ENCODE data around the gene CDH24. TPM values are rescaled to one million over a fixed set of nuclear protein-coding genes. Genes with fewer than 3 reads are reported as not detected.

CDH24 gene
- total RNA-seq, 4 donors from 2014 or later = 3.0 to 4.9 (median 3.9) TPM

GRCh38 chr14:23024612-23025075 is 32.7 kb downstream of the CDH24 start:
- intact Hi-C loops (cut with DNase I; ENCODE audit: low total_unique reads) = no loop called here
- no peak for DNase-seq (ENCODE audit: low spot score in 2 of 2)

DNA sequence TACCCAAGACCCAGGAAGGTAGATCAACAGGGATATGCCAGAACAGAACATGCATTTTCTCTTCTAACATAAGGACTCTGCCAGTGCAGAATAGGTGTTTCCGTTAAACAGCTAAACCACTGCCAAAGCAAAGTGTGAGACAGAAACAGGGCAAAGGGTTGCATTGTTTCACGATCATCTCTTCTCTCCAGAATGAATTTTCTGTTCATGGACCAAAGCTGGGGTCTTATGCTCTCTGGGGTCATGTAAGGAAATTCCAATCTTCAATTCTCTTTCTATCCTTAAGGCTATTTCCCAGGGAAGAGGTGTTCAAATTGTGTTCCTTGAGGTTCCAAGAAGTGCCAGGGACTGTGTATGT is 33.5 kb downstream of the CDH24 start:
- no peak overlapping the region for H3K4me3 ChIP-seq (ENCODE audit: low read depth, poor library complexity, severe bottlenecking)
- intact Hi-C loops (cut with DNase I; ENCODE audit: low total_unique reads) = no loop called here
- no peak for DNase-seq (ENCODE audit: low spot score in 2 of 2)
- TF ChIP-seq POLR2A (IDR thresholded peaks at IDR 0.05) (no peak), CTCF (IDR thresholded peaks at IDR 0.05) (no peak)
- 87 to 95% methylated on average over 2 of the region's 2 CpGs for whole genome bisulfite sequencing, 2 donors

More at GRCh38 chr14:23024612-23025075, 32.7 kb downstream of the CDH24 start:
- WGBS, 2 donors = 73 to 74% methylated on average over 7 of the region's 7 CpGs
- TF ChIP-seq POLR2A (IDR thresholded peaks at IDR 0.05) = no peak
- TF ChIP-seq CTCF (IDR thresholded peaks at IDR 0.05) = no peak
- no peak overlapping the region for H3K4me3 ChIP-seq (ENCODE audit: low read depth, poor library complexity, severe bottlenecking)

DNA sequence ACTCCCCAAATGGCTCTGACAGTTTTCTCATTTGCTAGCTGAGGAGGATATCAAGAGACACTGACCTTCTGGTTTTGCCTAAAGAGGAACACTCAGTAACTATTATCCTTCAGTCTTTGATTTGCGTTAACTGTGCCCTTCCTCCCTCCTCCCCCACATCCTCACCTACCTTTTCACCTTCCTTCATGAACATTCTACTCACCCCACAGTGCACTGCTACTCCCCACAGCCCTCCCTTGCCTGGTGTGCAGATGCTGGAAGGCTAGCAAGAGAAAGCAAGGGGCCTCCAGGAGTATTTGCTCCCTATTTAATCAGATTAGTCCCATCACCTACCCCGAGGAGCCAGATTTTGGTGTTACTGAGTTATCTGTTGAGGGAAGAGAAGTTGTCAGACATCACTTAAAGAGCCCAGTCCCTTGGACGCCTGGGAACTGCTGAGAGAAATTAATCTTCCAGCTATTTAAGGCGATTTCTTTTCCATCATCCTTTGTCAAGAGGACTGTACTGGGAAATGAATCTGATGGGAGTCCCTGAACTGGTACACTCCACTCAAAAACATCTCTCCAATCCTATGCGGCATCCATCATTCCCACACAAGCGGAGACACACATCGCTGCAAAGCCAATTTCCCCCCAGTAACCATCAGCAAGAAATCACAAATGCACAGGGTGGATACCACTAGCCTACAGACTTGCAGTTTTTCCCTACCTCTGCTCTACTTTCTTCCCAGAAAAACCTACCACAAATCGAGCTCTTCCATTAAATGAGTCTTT is 34.1 kb downstream of the CDH24 start:
- no peak for TF ChIP-seq POLR2A (IDR thresholded peaks at IDR 0.05)
- TF ChIP-seq CTCF (IDR thresholded peaks at IDR 0.05) = no peak
- H3K4me3 ChIP-seq (ENCODE audit: low read depth, poor library complexity, severe bottlenecking) = no peak overlapping the region
- intact Hi-C loops (cut with DNase I; ENCODE audit: low total_unique reads) = no loop called here
- WGBS, 2 donors = 79 to 84% methylated on average over 8 of the region's 8 CpGs
- DNase-seq (ENCODE audit: low spot score in 2 of 2) = no peak

GRCh38 chr14:23021889-23022442 is 35.4 kb downstream of the CDH24 start:
- H3K4me3 ChIP-seq (ENCODE audit: low read depth, poor library complexity, severe bottlenecking) = no peak overlapping the region
- intact Hi-C loops (cut with DNase I; ENCODE audit: low total_unique reads) = no loop called here
- no peak for DNase-seq (ENCODE audit: low spot score in 2 of 2)
- TF ChIP-seq CTCF (IDR thresholded peaks at IDR 0.05) = no peak
- TF ChIP-seq POLR2A (IDR thresholded peaks at IDR 0.05) = no peak
- WGBS, 2 donors = 56 to 64% methylated on average over 7 of the region's 7 CpGs

- no peak for TF ChIP-seq CTCF (IDR thresholded peaks at IDR 0.05)
- H3K4me3 ChIP-seq (ENCODE audit: low read depth, poor library complexity, severe bottlenecking) = no peak overlapping the region
- intact Hi-C loops (cut with DNase I; ENCODE audit: low total_unique reads) = no loop called here
- WGBS, 2 donors = 80 to 82% methylated on average over 9 of the region's 9 CpGs
- DNase-seq (ENCODE audit: low spot score in 2 of 2) = no peak
These were observed 35.9 kb downstream of the CDH24 start for GRCh38 chr14:23021434-23021833.

All from lower leg skin (tissue), 4 donors.